ENCODE data around the gene LSAMP.

Gene LSAMP

DNA sequence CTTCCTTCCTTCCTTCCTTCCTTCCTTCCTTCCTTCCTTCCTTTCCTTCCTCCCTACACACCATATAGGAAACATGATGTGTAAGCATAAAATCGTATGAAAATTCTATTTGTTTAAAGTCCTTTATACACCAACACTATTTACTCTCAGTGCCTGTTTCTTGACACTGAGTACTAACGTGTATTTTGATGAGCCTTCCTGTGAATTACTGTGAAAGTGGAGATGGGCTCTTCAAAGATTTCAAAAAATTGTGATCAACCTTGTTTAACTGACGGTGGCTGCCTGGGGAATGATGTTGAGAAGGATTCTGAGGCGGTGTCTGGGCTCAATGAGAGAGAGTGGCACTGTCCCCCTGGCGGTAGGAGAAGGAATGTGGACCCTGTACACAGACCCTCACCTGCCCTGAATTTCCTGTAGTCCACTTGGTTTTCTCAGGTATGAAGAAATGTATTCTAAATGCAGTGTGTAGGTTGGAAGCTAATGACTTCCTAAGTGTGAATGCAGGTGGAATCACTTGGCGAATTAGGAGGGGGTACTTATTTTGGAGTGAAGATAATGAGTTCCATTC, 584.0 kb downstream of the LSAMP start:
- no peak overlapping the region for H3K27ac ChIP-seq (ENCODE audit: low read length)
- H3K4me1 ChIP-seq (ENCODE audit: insufficient read depth, low read length): no peaks in the 10 kb centered on the region
- DNase-seq: no peak
- no peak for TF ChIP-seq EZH2 (IDR thresholded peaks at IDR 0.05; ENCODE audit: borderline replicate concordance, low read depth, low read length, severe bottlenecking)
- TF ChIP-seq, protein P1, sequence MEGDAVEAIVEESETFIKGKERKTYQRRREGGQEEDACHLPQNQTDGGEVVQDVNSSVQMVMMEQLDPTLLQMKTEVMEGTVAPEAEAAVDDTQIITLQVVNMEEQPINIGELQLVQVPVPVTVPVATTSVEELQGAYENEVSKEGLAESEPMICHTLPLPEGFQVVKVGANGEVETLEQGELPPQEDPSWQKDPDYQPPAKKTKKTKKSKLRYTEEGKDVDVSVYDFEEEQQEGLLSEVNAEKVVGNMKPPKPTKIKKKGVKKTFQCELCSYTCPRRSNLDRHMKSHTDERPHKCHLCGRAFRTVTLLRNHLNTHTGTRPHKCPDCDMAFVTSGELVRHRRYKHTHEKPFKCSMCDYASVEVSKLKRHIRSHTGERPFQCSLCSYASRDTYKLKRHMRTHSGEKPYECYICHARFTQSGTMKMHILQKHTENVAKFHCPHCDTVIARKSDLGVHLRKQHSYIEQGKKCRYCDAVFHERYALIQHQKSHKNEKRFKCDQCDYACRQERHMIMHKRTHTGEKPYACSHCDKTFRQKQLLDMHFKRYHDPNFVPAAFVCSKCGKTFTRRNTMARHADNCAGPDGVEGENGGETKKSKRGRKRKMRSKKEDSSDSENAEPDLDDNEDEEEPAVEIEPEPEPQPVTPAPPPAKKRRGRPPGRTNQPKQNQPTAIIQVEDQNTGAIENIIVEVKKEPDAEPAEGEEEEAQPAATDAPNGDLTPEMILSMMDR (IDR thresholded peaks at IDR 0.05; ENCODE audit: borderline replicate concordance, extremely low read depth, low read length, poor library complexity, severe bottlenecking): no peak
- no peaks in the 10 kb centered on the region for H3K9me3 ChIP-seq (ENCODE audit: insufficient read depth, low read length, severe bottlenecking)
- H4K20me1 ChIP-seq (ENCODE audit: insufficient read depth, low read length): no peaks in the 10 kb centered on the region
- H2AFZ ChIP-seq (ENCODE audit: low read depth, low read length): no peak overlapping the region
- H3K9ac ChIP-seq (ENCODE audit: low read depth, low read length): no peak overlapping the region
- no peaks in the 10 kb centered on the region for H3K27me3 ChIP-seq (ENCODE audit: insufficient read depth, low read length, poor library complexity)
- no peaks in the 10 kb centered on the region for H3K79me2 ChIP-seq (ENCODE audit: insufficient read depth, low read length)
- H3K4me3 ChIP-seq (ENCODE audit: low read depth in 1 of 2, low read length in 2 of 2): no peak overlapping the region
- H3K4me2 ChIP-seq (ENCODE audit: insufficient read depth, low read length): no peak overlapping the region
- no peak for ATAC-seq (ENCODE audit: insufficient read depth, low read depth)
- no peaks in the 10 kb centered on the region for H3K36me3 ChIP-seq (ENCODE audit: insufficient read depth, low read length)

DNA sequence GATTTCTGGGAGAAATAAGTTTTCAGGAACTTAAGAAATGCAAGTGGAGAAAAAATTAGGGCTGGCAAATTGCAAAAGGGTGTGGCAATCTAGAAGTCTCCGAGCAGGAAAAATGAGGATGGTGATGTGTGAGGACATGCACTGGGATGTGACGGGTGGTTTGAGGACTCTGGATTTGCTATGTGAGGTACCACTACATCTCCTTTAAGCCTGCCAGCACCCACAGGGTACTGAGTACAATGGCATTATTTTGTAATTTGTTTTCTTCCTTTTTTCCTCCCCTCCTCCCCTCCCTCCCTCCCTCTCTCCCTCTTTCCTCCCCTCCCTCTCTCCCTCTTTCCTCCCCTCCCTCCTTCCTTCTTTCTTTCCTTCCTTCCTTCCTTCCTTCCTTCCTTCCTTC, 584.5 kb downstream of the LSAMP start:
- H4K20me1 ChIP-seq (ENCODE audit: insufficient read depth, low read length): no peaks in the 10 kb centered on the region
- H3K4me2 ChIP-seq (ENCODE audit: insufficient read depth, low read length): no peak overlapping the region
- H3K4me1 ChIP-seq (ENCODE audit: insufficient read depth, low read length): no peaks in the 10 kb centered on the region
- no peak overlapping the region for H3K27ac ChIP-seq (ENCODE audit: low read length)
- H2AFZ ChIP-seq (ENCODE audit: low read depth, low read length): no peak overlapping the region
- no peaks in the 10 kb centered on the region for H3K79me2 ChIP-seq (ENCODE audit: insufficient read depth, low read length)
- no peaks in the 10 kb centered on the region for H3K9me3 ChIP-seq (ENCODE audit: insufficient read depth, low read length, severe bottlenecking)
- H3K27me3 ChIP-seq (ENCODE audit: insufficient read depth, low read length, poor library complexity): no peaks in the 10 kb centered on the region
- DNase-seq: no peak
- no peak for ATAC-seq (ENCODE audit: insufficient read depth, low read depth)
- TF ChIP-seq EZH2 (IDR thresholded peaks at IDR 0.05; ENCODE audit: borderline replicate concordance, low read depth, low read length, severe bottlenecking): no peak
- TF ChIP-seq, protein P1 (IDR thresholded peaks at IDR 0.05; ENCODE audit: borderline replicate concordance, extremely low read depth, low read length, poor library complexity, severe bottlenecking): no peak
- H3K36me3 ChIP-seq (ENCODE audit: insufficient read depth, low read length): no peaks in the 10 kb centered on the region
- no peak overlapping the region for H3K4me3 ChIP-seq (ENCODE audit: low read depth in 1 of 2, low read length in 2 of 2)
- no peak overlapping the region for H3K9ac ChIP-seq (ENCODE audit: low read depth, low read length)

DNA sequence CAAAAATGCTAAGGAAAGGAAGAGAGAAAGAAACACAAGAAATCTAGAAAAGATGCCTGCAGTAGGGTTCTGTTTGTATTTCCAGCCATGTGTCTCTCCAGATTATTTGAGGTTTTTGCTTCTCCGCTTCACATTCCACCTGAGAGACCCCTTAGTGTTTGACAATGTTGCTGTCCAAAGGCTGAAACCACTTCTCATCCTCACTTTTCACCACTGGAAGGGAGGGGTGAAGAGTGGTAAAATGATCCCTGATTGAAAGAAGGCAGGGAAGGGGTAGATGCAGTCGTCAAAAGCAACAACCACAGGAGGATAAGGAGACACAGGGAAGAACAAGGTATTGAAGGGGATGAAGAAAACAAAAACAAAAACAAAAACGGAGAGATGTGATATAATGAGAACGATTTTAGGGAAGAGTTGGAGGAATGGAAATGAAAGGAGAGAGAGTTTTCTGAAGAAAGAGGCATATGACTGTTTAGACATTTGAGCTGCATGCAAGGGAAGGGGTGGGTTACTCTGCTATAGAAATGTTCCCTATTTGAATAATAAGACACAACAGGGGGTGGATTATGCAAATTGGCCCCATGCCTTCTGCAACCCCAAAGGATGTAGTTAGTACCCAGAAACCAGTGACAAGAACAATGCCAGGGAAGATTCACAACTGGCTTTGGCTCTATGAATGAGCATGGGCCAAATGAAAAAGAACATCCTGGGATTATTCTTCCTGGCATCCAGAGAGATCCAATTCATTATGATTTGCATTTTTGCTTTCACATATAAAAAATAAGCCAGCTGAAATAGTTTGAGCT, 586.1 kb downstream of the LSAMP start:
- Histone ChIP-seq H3K9me3 (ENCODE audit: insufficient read depth, low read length, severe bottlenecking) (no peaks in the 10 kb centered on the region), H3K4me2 (ENCODE audit: insufficient read depth, low read length) (no peak overlapping the region), H3K27me3 (ENCODE audit: insufficient read depth, low read length, poor library complexity) (no peaks in the 10 kb centered on the region), H3K9ac (ENCODE audit: low read depth, low read length) (no peak overlapping the region), H2AFZ (ENCODE audit: low read depth, low read length) (no peak overlapping the region), H3K36me3 (ENCODE audit: insufficient read depth, low read length) (no peaks in the 10 kb centered on the region), H4K20me1 (ENCODE audit: insufficient read depth, low read length) (no peaks in the 10 kb centered on the region), H3K4me1 (ENCODE audit: insufficient read depth, low read length) (no peaks in the 10 kb centered on the region), H3K27ac (ENCODE audit: low read length) (no peak overlapping the region), H3K79me2 (ENCODE audit: insufficient read depth, low read length) (no peaks in the 10 kb centered on the region), H3K4me3 (ENCODE audit: low read depth in 1 of 2, low read length in 2 of 2) (no peak overlapping the region)
- no peak for DNase-seq
- TF ChIP-seq, protein P1 (IDR thresholded peaks at IDR 0.05; ENCODE audit: borderline replicate concordance, extremely low read depth, low read length, poor library complexity, severe bottlenecking): no peak
- TF ChIP-seq EZH2 (IDR thresholded peaks at IDR 0.05; ENCODE audit: borderline replicate concordance, low read depth, low read length, severe bottlenecking): no peak
- no peak for ATAC-seq (ENCODE audit: insufficient read depth, low read depth)

Data from DND-41 (cell line).